Body of pancreas (tissue), 4 donors: ENCODE data around the gene PDE3A. TPM values are rescaled to one million over a fixed set of nuclear protein-coding genes. Genes with fewer than 3 reads are reported as not detected.

Experiments used
- ATAC-seq: fragments of 150-250 bp; one replicate; pipeline ENCODE4 v1.9.1; 2016
- DNase-seq, 4 donors: peaks; one replicate each; pipeline ENCODE4 v3.0.0-alpha.2; 2019
- H3K27ac ChIP-seq, 4 donors: fragments of 200-600 bp; sonication (generic); 1 replicate in 3 of 4; 2 replicates in 1 of 4; pipeline versions ENCODE4 v1.5.1 to v1.6.1; 2016 to 2019; ENCODE audit warnings: mild to moderate bottlenecking in 1 of 4, mixed read lengths in 1 of 4, moderate library complexity in 1 of 4
- H3K27me3 ChIP-seq, 2 donors: fragments of 200-600 bp; sonication (generic); one replicate each; pipeline ENCODE4 v1.6.0; 2016; ENCODE audit warnings: mild to moderate bottlenecking in 1 of 2
- H3K36me3 ChIP-seq, 2 donors: fragments of 200-600 bp; sonication (generic); replicated peaks in 1 of 2; 2 replicates each; pipeline ENCODE4 v1.5.1; 2016; ENCODE audit warnings: low read depth in 2 of 2; ENCODE audit not compliant: insufficient read depth in 1 of 2
- H3K4me1 ChIP-seq: fragments of 200-600 bp; sonication (generic); one replicate; pipeline ENCODE4 v1.6.0; 2016
- H3K4me3 ChIP-seq, 2 donors: fragments of 200-600 bp; sonication (generic); 1 replicate in 1 of 2; 2 replicates in 1 of 2; pipeline ENCODE4 v1.5.1; 2016 to 2019
- H3K9me3 ChIP-seq, 3 donors: fragments of 200-600 bp; sonication (generic); 1 replicate in 2 of 3; 2 replicates in 1 of 3; pipeline ENCODE4 v1.5.1; 2016
- CTCF ChIP-seq, 7 experiments: fragments of 450-650 bp in 4 of 7; fragments of 200-600 bp in 3 of 7; sonication (generic) in 3 of 7; IDR thresholded peaks; one replicate each; pipeline ENCODE4 v1.5.1; 2016 to 2019; ENCODE audit warnings: antibody characterized with exemption in 7 of 7
- POLR2A ChIP-seq, 3 donors: fragments of 450-650 bp; IDR thresholded peaks; one replicate each; pipeline ENCODE4 v1.6.1; 2016; ENCODE audit warnings: antibody characterized with exemption in 3 of 3, mild to moderate bottlenecking in 2 of 3
- WGBS, 2 donors: methylation state at CpG; one replicate each; pipeline ENCODE4 v1.1.5; 2017; 5-methylcytosine and 5-hydroxymethylcytosine counted together
- intact Hi-C: fragments of 100-400 bp; cut with DNase I; formaldehyde crosslinking; loops from one replicate; pipeline ENCODE4 v1.15.1; 2023
- total RNA-seq, 2 donors: library from RNA; depleted of rRNA; stranded (reverse); fragments of >200 nt; gene quantifications; one replicate each; pipeline ENCODE4 v1.1.0, GENCODE V29; 2016

PDE3A gene
- total RNA-seq, 2 donors from 2014 or later = 20.5 to 28.3 TPM

- no peaks in the 10 kb centered on the region for H3K27me3 ChIP-seq
- TF ChIP-seq CTCF (IDR thresholded peaks at IDR 0.05) (no peak), POLR2A (IDR thresholded peaks at IDR 0.05) (no peak)
- no peaks in the 10 kb centered on the region for H3K4me1 ChIP-seq
- no peak within 1 kb of the TSS for H3K27ac ChIP-seq
- no peaks in the 10 kb centered on the region for H3K9me3 ChIP-seq
- ATAC-seq (no peak), DNase-seq (no peak)
- no peak within 1 kb of the TSS for H3K4me3 ChIP-seq
- H3K36me3 ChIP-seq = no peaks in the 10 kb centered on the region
- WGBS, 2 donors = 55 to 63% methylated on average over 6 of the region's 6 CpGs
- intact Hi-C loops = no loop called here
Observed at GRCh38 chr12:20695232-20695631, 326.9 kb downstream of the PDE3A start, which contains the start of gene SLCO1C1. TSS of gene SLCO1C1 (plus strand) at chr12:20695332. CDS start at chr12:20699577, 4,245 bp downstream.

GRCh38 chr12:20696181-20696905 is 328.0 kb downstream of the PDE3A start:
- Histone ChIP-seq H3K4me3 (no peak overlapping the region), H3K36me3 (no peaks in the 10 kb centered on the region), H3K27me3 (no peaks in the 10 kb centered on the region), H3K4me1 (no peaks in the 10 kb centered on the region), H3K27ac (no peak overlapping the region), H3K9me3 (no peaks in the 10 kb centered on the region)
- TF ChIP-seq POLR2A (IDR thresholded peaks at IDR 0.05) (no peak), CTCF (IDR thresholded peaks at IDR 0.05) (no peak)
- 63 to 69% methylated on average over 7 of the region's 7 CpGs for WGBS, 2 donors
- DNase-seq = peak in 1 of 4 donors; percentile 4
- ATAC-seq = no peak
- intact Hi-C loops = no loop called here

GRCh38 chr12:20701106-20701505 is 332.8 kb downstream of the PDE3A start:
- H3K27ac ChIP-seq = no peak overlapping the region
- H3K9me3 ChIP-seq = no peaks in the 10 kb centered on the region
- WGBS, 2 donors = 42% methylated on average over 1 of the region's 1 CpG
- DNase-seq (no peak), ATAC-seq (no peak)
- H3K36me3 ChIP-seq = no peaks in the 10 kb centered on the region
- no peaks in the 10 kb centered on the region for H3K4me1 ChIP-seq
- intact Hi-C loops = no loop called here
- no peaks in the 10 kb centered on the region for H3K27me3 ChIP-seq
- H3K4me3 ChIP-seq = no peak overlapping the region
- TF ChIP-seq CTCF (IDR thresholded peaks at IDR 0.05) = no peak
- TF ChIP-seq POLR2A (IDR thresholded peaks at IDR 0.05) = no peak

- Histone ChIP-seq H3K27me3 (no peaks in the 10 kb centered on the region), H3K27ac (no peak overlapping the region), H3K36me3 (no peaks in the 10 kb centered on the region), H3K4me3 (no peak overlapping the region), H3K4me1 (no peaks in the 10 kb centered on the region), H3K9me3 (no peaks in the 10 kb centered on the region)
- WGBS, 2 donors = 51 to 53% methylated on average over 6 of the region's 6 CpGs
- TF ChIP-seq CTCF (IDR thresholded peaks at IDR 0.05) (no peak), POLR2A (IDR thresholded peaks at IDR 0.05) (no peak)
- DNase-seq (no peak), ATAC-seq (no peak)
- intact Hi-C loops = no loop called here
Observed at GRCh38 chr12:20704860-20705259, 336.5 kb downstream of the PDE3A start.

- TF ChIP-seq POLR2A (IDR thresholded peaks at IDR 0.05) = no peak
- TF ChIP-seq CTCF (IDR thresholded peaks at IDR 0.05) = no peak
- no peak for ATAC-seq
- Histone ChIP-seq H3K4me1 (no peaks in the 10 kb centered on the region), H3K9me3 (no peaks in the 10 kb centered on the region), H3K36me3 (no peaks in the 10 kb centered on the region), H3K27me3 (no peaks in the 10 kb centered on the region), H3K27ac (no peak overlapping the region), H3K4me3 (no peak overlapping the region)
- WGBS, 2 donors = 52 to 54% methylated on average over 3 of the region's 3 CpGs
- intact Hi-C loops = no loop called here
- no peak for DNase-seq
Observed at GRCh38 chr12:20711846-20712245, 343.5 kb downstream of the PDE3A start.
